Measurements from ENCODE around the gene GRAP2. TPM values are rescaled to one million over a fixed set of nuclear protein-coding genes. Genes with fewer than 3 reads are reported as not detected.
"Not testable (repeated sequence)": the region's sequence is repeated elsewhere in the genome, so short reads cannot be mapped to it uniquely, and the experiment has no call there.

Gene GRAP2
- total and polyA plus RNA-seq, 2 donors (not counting 1 experiment from before 2014, with no cell fraction given), result 13.5 to 26.4 TPM

- Histone ChIP-seq H3K4me3 (ENCODE audit: control extremely low read depth in 1 of 5, extremely low read depth in 1 of 5, insufficient read depth in 1 of 5, low read depth in 2 of 5, low read length in 4 of 5) (peak overlapping the region in 1 of 5 experiments; percentile 43), H4K20me1 (ENCODE audit: control insufficient read depth, insufficient read depth, low read length, poor library complexity, severe bottlenecking) (no peaks in the 10 kb centered on the region), H3K9me3 (ENCODE audit: control extremely low read depth in 1 of 3, control insufficient read depth in 2 of 3, insufficient read depth in 1 of 3, low read length in 2 of 3) (peaks cover 0 to 4% (median 3%) of the 10 kb centered on the region in 3 donors), H3K4me1 (ENCODE audit: control insufficient read depth in 2 of 2, insufficient read depth in 2 of 2, low read length in 2 of 2) (peaks cover 29 to 33% of the 10 kb centered on the region in 2 donors), H3K79me2 (ENCODE audit: control insufficient read depth, insufficient read depth, low read length) (no peaks in the 10 kb centered on the region), H3K27me3 (replicated peaks in 1 of 4; ENCODE audit: control extremely low read depth in 1 of 4, control insufficient read depth in 3 of 4, insufficient read depth in 4 of 4, low read length in 3 of 4) (no peaks in the 10 kb centered on the region), H3K27ac (ENCODE audit: low read length in 2 of 2) (peak overlapping the region in 1 of 2 donors; percentile 76), H3K4me2 (replicated peaks; ENCODE audit: low read depth, low read length, poor library complexity, severe bottlenecking) (peak overlapping the region; percentile 54), H2AFZ (ENCODE audit: insufficient read depth, low read depth, low read length, poor library complexity, severe bottlenecking) (no peak overlapping the region), H3K9ac (ENCODE audit: low read length) (no peak overlapping the region), H3K36me3 (replicated peaks in 1 of 2; ENCODE audit: control extremely low read depth in 1 of 2, control insufficient read depth in 1 of 2, extremely low read depth in 1 of 2, insufficient read depth in 2 of 2, low read length in 1 of 2) (no peaks in the 10 kb centered on the region)
- ChIA-PET CTCF (interaction anchor here (0.7 kb wide), 2 partner anchors 10 to 53 kb away, joined by 3 read pairs; no protein-coding TSS in a partner anchor), POLR2A (no interaction called here)
- Mint-ChIP-seq H3K4me3 (peak overlapping the region; percentile 68), H3K4me1 (peaks cover 37% of the 10 kb centered on the region), H3K9me3 (ENCODE audit: insufficient read depth) (no peaks in the 10 kb centered on the region), H3K27me3 (no peaks in the 10 kb centered on the region), H3K27ac (peak overlapping the region; percentile 74)
- TF ChIP-seq EZH2 (IDR thresholded peaks at IDR 0.05; ENCODE audit: borderline replicate concordance, insufficient read depth, low read depth, low read length, poor library complexity, severe bottlenecking) (no peak), CTCF (IDR thresholded peaks at IDR 0.05) (no peak)
- ATAC-seq (ENCODE audit: low read depth) (no peak), DNase-seq (no peak)
- no CpG with 5 or more reads among the region's 1 CpG for WGBS (ENCODE audit: insufficient coverage)
- intact Hi-C loops (cut with micrococcal nuclease), result no loop called here
These were observed 32.1 kb upstream of the GRAP2 start for GRCh38 chr22:39868741-39869140.

GRCh38 chr22:39869797-39870196, 31.1 kb upstream of the GRAP2 start:
- ATAC-seq (ENCODE audit: low read depth); POLR2A ChIA-PET; H3K4me2 ChIP-seq (replicated peaks; ENCODE audit: low read depth, low read length, poor library complexity, severe bottlenecking); H3K9ac ChIP-seq (ENCODE audit: low read length); H3K9me3 ChIP-seq (ENCODE audit: control extremely low read depth in 1 of 3, control insufficient read depth in 2 of 3, insufficient read depth in 1 of 3, low read length in 2 of 3); H3K27ac Mint-ChIP-seq; H4K20me1 ChIP-seq (ENCODE audit: control insufficient read depth, insufficient read depth, low read length, poor library complexity, severe bottlenecking); H3K27me3 ChIP-seq (replicated peaks in 1 of 4; ENCODE audit: control extremely low read depth in 1 of 4, control insufficient read depth in 3 of 4, insufficient read depth in 4 of 4, low read length in 3 of 4); H3K4me3 ChIP-seq (ENCODE audit: control extremely low read depth in 1 of 5, extremely low read depth in 1 of 5, insufficient read depth in 1 of 5, low read depth in 2 of 5, low read length in 4 of 5); intact Hi-C loops (cut with micrococcal nuclease); H3K27ac ChIP-seq (ENCODE audit: low read length in 2 of 2); H2AFZ ChIP-seq (ENCODE audit: insufficient read depth, low read depth, low read length, poor library complexity, severe bottlenecking); H3K9me3 Mint-ChIP-seq (ENCODE audit: insufficient read depth); H3K27me3 Mint-ChIP-seq; H3K4me3 Mint-ChIP-seq; H3K36me3 ChIP-seq (replicated peaks in 1 of 2; ENCODE audit: control extremely low read depth in 1 of 2, control insufficient read depth in 1 of 2, extremely low read depth in 1 of 2, insufficient read depth in 2 of 2, low read length in 1 of 2); CTCF ChIA-PET; DNase-seq; H3K79me2 ChIP-seq (ENCODE audit: control insufficient read depth, insufficient read depth, low read length): not testable (repeated sequence)
- H3K4me1 ChIP-seq (ENCODE audit: control insufficient read depth in 2 of 2, insufficient read depth in 2 of 2, low read length in 2 of 2), result peaks cover 29 to 33% of the 10 kb centered on the region in 2 donors
- peaks cover 37% of the 10 kb centered on the region for H3K4me1 Mint-ChIP-seq
- 100% methylated on average over 2 of the region's 2 CpGs for WGBS (ENCODE audit: insufficient coverage)
